ENCODE data around the gene COQ8B.

The COQ8B gene

GRCh38 chr19:40750874-40751537, 34.3 kb upstream of the COQ8B start, which contains the start of gene SNRPA:
SNRPA (plus strand) TSS chr19:40751203; CDS start chr19:40751409, 206 bp downstream.
- TF ChIP-seq, protein P1, sequence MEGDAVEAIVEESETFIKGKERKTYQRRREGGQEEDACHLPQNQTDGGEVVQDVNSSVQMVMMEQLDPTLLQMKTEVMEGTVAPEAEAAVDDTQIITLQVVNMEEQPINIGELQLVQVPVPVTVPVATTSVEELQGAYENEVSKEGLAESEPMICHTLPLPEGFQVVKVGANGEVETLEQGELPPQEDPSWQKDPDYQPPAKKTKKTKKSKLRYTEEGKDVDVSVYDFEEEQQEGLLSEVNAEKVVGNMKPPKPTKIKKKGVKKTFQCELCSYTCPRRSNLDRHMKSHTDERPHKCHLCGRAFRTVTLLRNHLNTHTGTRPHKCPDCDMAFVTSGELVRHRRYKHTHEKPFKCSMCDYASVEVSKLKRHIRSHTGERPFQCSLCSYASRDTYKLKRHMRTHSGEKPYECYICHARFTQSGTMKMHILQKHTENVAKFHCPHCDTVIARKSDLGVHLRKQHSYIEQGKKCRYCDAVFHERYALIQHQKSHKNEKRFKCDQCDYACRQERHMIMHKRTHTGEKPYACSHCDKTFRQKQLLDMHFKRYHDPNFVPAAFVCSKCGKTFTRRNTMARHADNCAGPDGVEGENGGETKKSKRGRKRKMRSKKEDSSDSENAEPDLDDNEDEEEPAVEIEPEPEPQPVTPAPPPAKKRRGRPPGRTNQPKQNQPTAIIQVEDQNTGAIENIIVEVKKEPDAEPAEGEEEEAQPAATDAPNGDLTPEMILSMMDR (IDR thresholded peaks at IDR 0.05; ENCODE audit: insufficient read depth, low read length, missing control alignments): no peak
- CTCF ChIA-PET: interaction anchor here (1.1 kb wide), 1 partner anchor 393 kb away, joined by 3 read pairs; no protein-coding TSS in a partner anchor
- peak; percentile 78 for DNase-seq (ENCODE audit: low read depth, low spot score)
- H3K4me3 ChIP-seq (ENCODE audit: low read depth, low read length): peak within 1 kb of the TSS; percentile 97
- POLR2A ChIA-PET: interaction anchor here (0.7 to 1.4 kb wide), 7 partner anchors 14 to 285 kb away, joined by 3 to 9 read pairs (median 4); partner anchors contain the start of genes BLVRB, COQ8B, ITPKC and RAB4B

DNA sequence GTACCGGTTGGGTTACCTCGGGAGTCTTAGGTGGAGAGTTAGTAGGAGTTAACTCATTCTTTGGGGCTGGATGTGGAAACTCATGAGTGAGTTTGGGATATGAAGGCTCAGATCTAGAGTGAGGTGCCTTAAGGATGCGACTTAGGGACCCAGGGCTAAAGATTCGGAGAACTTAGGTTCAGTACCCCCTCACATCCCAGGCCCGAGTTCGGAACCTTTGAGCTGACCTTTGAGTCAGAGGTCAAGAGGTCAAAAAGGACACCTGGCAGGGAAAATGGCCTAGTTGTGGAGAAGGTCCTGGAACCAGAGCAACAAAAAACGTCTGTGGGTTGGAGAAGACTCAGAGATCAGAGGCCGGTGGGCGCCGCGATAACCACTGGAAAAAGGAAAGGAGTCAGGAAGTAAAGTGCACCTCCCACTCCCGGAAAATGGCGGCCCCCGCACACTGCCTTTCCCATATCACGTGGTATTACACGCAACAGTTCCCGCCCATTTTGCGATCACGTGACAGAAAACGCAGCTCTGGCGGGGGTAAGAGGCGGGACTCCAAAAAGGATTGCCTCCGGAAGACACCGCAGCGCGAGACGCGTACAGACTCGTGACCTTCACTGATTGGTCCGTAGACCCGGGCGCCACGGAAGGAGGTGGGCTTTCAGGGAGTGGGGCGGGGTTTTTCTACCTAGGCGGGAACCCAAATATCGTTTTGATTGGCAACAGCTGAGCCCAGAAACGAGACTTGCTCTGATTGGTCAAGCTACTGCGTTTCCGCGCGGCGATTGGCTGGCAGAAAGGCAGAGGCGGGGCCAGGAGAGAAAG, 33.6 kb upstream of the COQ8B start, which contains the start of gene ACTMAP:
ACTMAP (minus strand) TSS at position 420 of the 816 bp plus-strand sequence. CDS start 674 bp downstream, outside the sequence.
- CTCF ChIA-PET: interaction anchor here (1.1 kb wide), 1 partner anchor 394 kb away, joined by 3 read pairs; no protein-coding TSS in a partner anchor

GRCh38 chr19:40747536-40747935, 30.9 kb upstream of the COQ8B start:
- ChIA-PET CTCF (interaction anchor here (0.8 to 1.4 kb wide), 3 partner anchors 20 to 59 kb away, joined by 3 read pairs; partner anchors contain the start of gene RAB4B), POLR2A (interaction anchor here (0.5 kb wide), 1 partner anchor 609 kb away, joined by 3 read pairs; no protein-coding TSS in a partner anchor)
- H3K4me3 ChIP-seq (ENCODE audit: low read depth, low read length): no peak overlapping the region
- TF ChIP-seq, protein P1 (IDR thresholded peaks at IDR 0.05; ENCODE audit: insufficient read depth, low read length, missing control alignments): no peak
- DNase-seq (ENCODE audit: low read depth, low spot score): no peak

More for the DNA sequence above, 33.6 kb upstream of the COQ8B start, which contains the start of gene ACTMAP:
- DNase-seq (ENCODE audit: low read depth, low spot score): peak; percentile 99
- H3K4me3 ChIP-seq (ENCODE audit: low read depth, low read length): peak within 1 kb of the TSS; percentile 97
- POLR2A ChIA-PET: interaction anchor here (0.7 to 1.4 kb wide), 7 partner anchors 13 to 285 kb away, joined by 3 to 9 read pairs (median 4); partner anchors contain the start of genes BLVRB, COQ8B, ITPKC and RAB4B
- TF ChIP-seq, protein P1 (IDR thresholded peaks at IDR 0.05; ENCODE audit: insufficient read depth, low read length, missing control alignments): no peak

DNA sequence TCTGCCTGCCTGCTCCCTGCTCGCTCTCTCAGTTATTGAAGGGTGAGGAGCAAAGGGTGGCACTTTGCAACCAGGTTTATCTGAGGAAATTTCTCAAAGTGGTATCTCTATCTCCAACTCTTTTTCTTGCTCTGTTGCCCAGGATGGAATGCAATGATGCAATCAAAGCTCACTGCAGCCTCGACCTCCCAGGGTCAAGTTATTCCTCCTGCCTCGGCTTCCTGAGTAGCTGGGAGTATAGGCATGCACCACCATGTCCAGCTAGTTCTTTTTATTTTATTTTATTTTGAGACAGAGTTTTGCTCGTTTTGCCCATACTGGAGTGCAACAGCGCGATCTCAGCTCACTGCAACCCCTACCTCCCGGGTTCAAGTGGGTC, 28.7 kb upstream of the COQ8B start:
- H3K4me3 ChIP-seq (ENCODE audit: low read depth, low read length): no peak overlapping the region; the same call in 1 of the 2 replicates
- TF ChIP-seq, protein P1 (IDR thresholded peaks at IDR 0.05; ENCODE audit: insufficient read depth, low read length, missing control alignments): no peak
- POLR2A ChIA-PET: interaction anchor here (1.0 kb wide), 1 partner anchor 33 kb away, joined by 4 read pairs; the partner anchor contains the start of gene RAB4B

DNA sequence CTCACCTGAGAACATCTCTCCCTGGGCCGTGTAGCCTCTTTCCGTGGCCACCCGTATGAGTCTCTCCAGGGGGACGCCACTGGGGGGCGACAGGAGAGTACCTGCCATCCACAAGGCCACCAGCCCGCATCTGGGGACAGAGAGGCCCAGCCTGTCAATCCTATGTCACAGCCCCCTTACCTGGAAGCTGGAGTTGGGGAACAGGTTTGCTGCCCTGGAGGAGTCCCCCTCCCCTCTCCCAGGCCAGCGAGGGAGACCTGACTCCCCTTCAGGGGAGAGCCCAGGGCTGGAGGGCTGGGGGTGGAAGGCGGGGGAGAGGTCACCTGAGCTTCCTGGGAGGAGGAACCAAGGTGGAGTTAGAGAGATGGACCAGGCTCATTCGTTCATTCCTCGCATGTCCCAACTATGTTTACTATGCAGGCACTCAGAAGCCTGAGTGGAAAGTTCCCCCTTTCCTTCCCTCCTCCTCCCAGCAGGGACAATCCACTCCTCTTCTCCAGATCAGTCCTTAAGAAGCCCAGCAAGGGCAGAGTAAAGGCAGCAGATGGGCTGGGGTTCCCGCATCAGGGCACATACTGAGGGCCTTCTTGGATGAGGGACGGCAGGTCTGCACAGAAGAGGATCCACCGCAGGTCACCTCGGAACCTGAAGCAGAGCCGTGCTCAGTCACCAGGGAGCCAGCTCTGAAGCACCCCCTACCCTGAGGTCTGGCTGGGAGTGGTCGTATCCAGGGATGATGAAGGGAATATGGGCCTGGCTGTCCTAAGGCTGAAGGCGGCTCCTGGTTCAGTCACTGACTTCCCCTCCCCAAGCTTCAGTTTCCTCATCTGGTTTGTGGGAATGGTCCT, 28.1 kb upstream of the COQ8B start:
- ChIA-PET POLR2A (interaction anchor here (1.0 kb wide), 1 partner anchor 33 kb away, joined by 4 read pairs; the partner anchor contains the start of gene RAB4B), CTCF (interaction anchor here (1.4 to 2.2 kb wide), 2 partner anchors 23 to 82 kb away, joined by 3 to 5 read pairs; no protein-coding TSS in a partner anchor)
- TF ChIP-seq, protein P1 (IDR thresholded peaks at IDR 0.05; ENCODE audit: insufficient read depth, low read length, missing control alignments): no peak
- no peak overlapping the region for H3K4me3 ChIP-seq (ENCODE audit: low read depth, low read length)
- no peak for DNase-seq (ENCODE audit: low read depth, low spot score)

More for the DNA sequence above, 28.7 kb upstream of the COQ8B start:
- DNase-seq (ENCODE audit: low read depth, low spot score): peak; percentile 3
- CTCF ChIA-PET: interaction anchor here (1.4 to 2.2 kb wide), 2 partner anchors 24 to 82 kb away, joined by 3 to 5 read pairs; no protein-coding TSS in a partner anchor
